AG04449 (cell line): ENCODE results near the gene TAF11L4.
"Not testable (repeated sequence)": the region's sequence is repeated elsewhere in the genome, so short reads cannot be mapped to it uniquely, and the experiment has no call there.

Experiments
- CTCF ChIA-PET: fragments of 350-600 bp; formaldehyde crosslinking; extraction: SDS; loops from one replicate; lab custom pipeline; 2021; ENCODE audit warnings: antibody characterized with exemption; lab: Yijun Ruan, JAX
- POLR2A ChIA-PET: fragments of 400-600, 350-600 bp; formaldehyde crosslinking; extraction: SDS; loops from one replicate; lab custom pipeline; 2020; ENCODE audit warnings: antibody characterized with exemption, inconsistent platforms; lab: Yijun Ruan, JAX
- DNase-seq: peaks from one replicate; pipeline ENCODE4 v3.0.0-alpha.2; 2010; ENCODE audit warnings: low read depth, low spot score
- H3K4me3 ChIP-seq: 2 replicates; pipeline ENCODE4 v1.5.1; 2011; ENCODE audit warnings: low read depth, mild to moderate bottlenecking, control low read depth, low read length
- TF ChIP-seq, protein P1 (sequence below): IDR thresholded peaks from one replicate; pipeline ENCODE4 v1.5.1; 2011; ENCODE audit warnings: mild to moderate bottlenecking, moderate library complexity, low read length, control low read depth, inconsistent platforms; ENCODE audit not compliant: insufficient read depth; ENCODE audit errors: missing control alignments

TAF11L4 gene

DNA sequence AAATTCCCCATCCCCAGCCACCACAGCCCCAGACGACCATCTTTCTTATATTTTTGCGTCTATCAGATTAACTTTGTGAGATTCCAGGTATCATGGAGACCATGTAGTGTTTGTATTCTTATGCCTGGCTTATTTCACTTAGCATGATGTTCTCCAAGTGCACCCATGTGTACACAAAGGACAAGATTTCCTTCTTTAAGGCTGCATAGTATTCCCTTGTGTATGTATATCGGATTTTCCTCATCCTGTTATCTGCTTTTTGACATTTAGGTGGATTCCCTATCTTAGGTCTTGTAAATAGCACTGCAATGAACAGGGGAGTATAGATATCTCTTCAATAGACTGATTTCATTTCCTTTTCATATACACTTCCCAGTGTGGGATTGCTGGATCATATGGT lies 28.8 kb upstream of the TAF11L4 start:
- no peak overlapping the region for H3K4me3 ChIP-seq
- TF ChIP-seq, protein P1, sequence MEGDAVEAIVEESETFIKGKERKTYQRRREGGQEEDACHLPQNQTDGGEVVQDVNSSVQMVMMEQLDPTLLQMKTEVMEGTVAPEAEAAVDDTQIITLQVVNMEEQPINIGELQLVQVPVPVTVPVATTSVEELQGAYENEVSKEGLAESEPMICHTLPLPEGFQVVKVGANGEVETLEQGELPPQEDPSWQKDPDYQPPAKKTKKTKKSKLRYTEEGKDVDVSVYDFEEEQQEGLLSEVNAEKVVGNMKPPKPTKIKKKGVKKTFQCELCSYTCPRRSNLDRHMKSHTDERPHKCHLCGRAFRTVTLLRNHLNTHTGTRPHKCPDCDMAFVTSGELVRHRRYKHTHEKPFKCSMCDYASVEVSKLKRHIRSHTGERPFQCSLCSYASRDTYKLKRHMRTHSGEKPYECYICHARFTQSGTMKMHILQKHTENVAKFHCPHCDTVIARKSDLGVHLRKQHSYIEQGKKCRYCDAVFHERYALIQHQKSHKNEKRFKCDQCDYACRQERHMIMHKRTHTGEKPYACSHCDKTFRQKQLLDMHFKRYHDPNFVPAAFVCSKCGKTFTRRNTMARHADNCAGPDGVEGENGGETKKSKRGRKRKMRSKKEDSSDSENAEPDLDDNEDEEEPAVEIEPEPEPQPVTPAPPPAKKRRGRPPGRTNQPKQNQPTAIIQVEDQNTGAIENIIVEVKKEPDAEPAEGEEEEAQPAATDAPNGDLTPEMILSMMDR, result no peak
- no peak for DNase-seq
- CTCF ChIA-PET, result no interaction called here
- POLR2A ChIA-PET, result no interaction called here

DNA sequence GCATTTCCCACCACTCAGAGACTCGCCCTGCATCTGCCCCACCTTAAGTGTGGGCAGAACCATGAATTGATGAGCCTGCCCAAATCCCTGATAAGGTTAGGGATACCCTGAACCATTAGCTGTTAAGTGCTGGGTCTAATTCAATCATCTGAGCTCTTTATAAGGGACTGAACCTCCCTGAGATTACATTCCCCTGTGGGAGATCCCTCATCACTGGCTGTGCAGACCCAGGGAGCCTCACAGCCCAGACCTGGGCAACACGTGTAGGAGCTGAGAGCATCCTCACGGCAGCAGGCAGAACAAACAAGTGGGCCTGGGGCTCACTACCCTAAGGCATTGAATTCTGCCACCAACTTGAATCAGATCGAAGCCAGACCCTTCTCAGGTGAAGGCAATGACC lies 24.2 kb upstream of the TAF11L4 start:
- ChIA-PET POLR2A (no interaction called here), CTCF (interaction anchor here (1.2 kb wide), 1 partner anchor 281 kb away, joined by 3 read pairs; no protein-coding TSS in a partner anchor)
- DNase-seq, result no peak
- H3K4me3 ChIP-seq, result no peak overlapping the region
- TF ChIP-seq, protein P1, result no peak

DNA sequence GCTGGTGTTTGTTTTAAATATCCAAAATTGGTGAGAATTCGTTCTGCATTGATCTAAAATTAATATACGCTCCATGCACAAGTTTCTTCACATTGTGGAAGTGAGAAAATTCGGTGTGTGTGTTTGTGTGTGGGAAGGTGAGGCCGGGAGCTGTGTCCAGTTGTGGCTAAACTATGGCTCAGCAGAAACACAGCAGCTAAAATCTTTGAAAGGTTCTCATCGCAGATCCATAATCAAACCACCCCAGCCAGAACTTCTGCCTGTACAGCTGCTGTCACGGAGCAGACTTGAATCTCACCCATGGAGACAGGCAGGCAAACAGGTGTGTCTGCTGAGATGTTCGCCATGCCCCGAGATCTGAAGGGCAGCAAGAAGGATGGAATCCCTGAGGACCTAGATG lies 23.7 kb upstream of the TAF11L4 start, which contains the start of gene TAF11L2:
Gene TAF11L2 (plus strand): TSS at position 301 of the 400 bp plus-strand sequence.
- CTCF ChIA-PET, result interaction anchor here (1.2 kb wide), 1 partner anchor 282 kb away, joined by 3 read pairs; no protein-coding TSS in a partner anchor

DNA sequence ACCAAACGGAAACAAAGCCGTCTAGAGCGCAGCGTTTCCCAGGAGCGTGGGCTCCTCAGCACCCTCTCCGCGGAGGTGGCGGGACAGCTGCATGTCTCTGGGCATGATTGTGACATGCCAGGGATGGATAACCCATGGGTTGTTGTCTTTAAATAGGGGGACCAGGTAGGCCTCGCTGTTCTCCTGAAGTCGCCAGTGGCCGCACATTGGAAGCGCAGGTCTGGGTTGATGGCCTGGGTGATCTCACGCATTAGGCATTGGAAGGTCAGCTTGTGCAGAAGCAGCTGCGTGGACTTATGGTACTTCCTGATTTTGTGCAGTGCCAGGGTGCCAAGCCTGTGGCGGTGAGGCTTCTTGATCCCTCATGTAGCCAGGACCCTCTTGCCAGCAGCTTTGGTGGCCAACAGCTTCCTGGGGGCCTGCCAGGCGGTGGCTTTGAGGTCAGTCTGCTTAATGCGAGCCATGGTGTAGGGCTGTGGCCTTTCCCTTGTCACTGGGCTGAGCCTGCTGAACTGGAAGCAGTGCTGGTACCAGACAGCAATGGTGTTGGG lies 9.8 kb upstream of the TAF11L4 start:
- POLR2A ChIA-PET, result no interaction called here
- H3K4me3 ChIP-seq, result no peak overlapping the region
- TF ChIP-seq, protein P1, result no peak
- no peak for DNase-seq
- CTCF ChIA-PET, result no interaction called here

More for the DNA sequence above, 23.7 kb upstream of the TAF11L4 start, which contains the start of gene TAF11L2:
- POLR2A ChIA-PET, DNase-seq, H3K4me3 ChIP-seq: not testable (repeated sequence)

DNA sequence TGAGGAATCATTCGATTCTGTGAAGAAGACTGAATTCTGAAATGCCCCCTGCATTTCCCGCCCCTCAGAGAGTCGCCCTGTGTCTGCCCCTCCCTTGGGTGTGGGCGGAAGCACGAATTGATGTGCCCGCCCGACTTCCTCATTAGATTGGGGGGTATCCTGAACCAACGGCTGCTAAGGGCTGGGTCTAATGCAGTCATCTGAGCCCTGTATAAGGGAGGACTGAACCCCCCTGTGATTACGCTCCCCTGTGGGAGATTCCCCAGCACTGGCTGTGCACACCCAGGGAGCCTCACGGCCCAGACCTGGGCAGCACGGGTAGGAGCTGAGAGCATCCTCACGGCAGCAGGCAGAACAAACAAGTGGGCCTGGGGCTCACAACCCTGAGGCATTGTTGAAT lies 4.1 kb upstream of the TAF11L4 start:
- H3K4me3 ChIP-seq, DNase-seq, POLR2A ChIA-PET, CTCF ChIA-PET: not testable (repeated sequence)

DNA sequence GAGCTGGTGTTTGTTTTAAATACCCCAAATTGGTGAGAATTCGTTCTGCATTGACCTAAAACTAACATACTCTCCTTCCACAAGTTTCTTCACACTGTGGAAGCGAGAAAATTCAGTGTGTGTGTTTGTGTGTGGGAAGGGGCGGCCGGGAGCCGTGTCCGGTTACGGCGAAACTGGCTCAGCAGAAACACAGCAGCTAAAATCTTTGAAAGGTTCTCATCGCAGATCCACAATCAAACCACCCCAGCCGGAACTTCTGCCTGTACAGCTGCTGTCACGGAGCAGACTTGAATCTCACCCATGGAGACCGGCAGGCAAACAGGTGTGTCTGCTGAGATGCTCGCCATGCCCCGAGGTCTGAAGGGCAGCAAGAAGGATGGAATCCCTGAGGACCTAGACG lies 3.5 kb upstream of the TAF11L4 start, which contains the start of gene TAF11L3:
Gene TAF11L3 (plus strand): TSS at position 301 of the 400 bp plus-strand sequence.
- H3K4me3 ChIP-seq, DNase-seq, POLR2A ChIA-PET, CTCF ChIA-PET: not testable (repeated sequence)

DNA sequence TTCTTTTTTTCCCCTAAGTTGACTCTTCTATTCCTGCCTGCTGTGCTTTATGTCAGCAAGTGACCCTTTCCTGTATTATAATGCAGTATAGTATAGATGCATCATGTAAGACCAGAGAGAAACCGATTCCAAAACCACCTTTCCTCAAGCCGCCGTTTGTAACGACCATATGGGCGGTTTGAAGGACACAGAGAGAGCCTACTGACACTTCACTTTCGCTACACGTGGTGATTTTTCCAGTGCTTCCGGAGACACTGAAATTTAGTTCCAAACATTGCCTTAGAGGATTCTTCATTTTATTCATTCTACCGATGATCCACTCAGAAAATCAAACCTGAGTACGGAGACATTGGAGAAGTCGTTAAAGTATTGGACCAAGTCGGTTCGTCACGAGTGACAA lies 2.1 kb upstream of the TAF11L4 start:
- POLR2A ChIA-PET, DNase-seq, H3K4me3 ChIP-seq, CTCF ChIA-PET: not testable (repeated sequence)

DNA sequence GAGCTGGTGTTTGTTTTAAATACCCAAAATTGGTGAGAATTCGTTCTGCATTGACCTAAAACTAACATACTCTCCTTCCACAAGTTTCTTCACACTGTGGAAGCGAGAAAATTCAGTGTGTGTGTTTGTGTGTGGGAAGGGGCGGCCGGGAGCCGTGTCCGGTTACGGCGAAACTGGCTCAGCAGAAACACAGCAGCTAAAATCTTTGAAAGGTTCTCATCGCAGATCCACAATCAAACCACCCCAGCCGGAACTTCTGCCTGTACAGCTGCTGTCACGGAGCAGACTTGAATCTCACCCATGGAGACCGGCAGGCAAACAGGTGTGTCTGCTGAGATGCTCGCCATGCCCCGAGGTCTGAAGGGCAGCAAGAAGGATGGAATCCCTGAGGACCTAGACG lies 3.3 kb downstream of the TAF11L4 start, which contains the start of gene TAF11L5:
Gene TAF11L5 (plus strand): TSS at position 301 of the 400 bp plus-strand sequence.
- H3K4me3 ChIP-seq, POLR2A ChIA-PET, DNase-seq, CTCF ChIA-PET: not testable (repeated sequence)

DNA sequence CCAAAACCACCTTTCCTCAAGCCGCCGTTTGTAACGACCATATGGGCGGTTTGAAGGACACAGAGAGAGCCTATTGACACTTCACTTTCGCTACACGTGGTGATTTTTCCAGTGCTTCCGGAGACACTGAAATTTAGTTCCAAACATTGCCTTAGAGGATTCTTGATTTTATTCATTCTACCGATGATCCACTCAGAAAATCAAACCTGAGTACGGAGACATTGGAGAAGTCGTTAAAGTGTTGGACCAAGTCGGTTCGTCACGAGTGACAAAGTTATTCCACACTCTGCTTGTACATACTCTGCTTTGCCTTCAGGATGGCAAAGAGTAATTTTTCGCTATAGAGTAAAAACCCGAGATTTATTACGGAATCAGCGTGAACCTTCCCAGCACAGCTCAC lies 4.9 kb downstream of the TAF11L4 start:
- POLR2A ChIA-PET, DNase-seq, H3K4me3 ChIP-seq, CTCF ChIA-PET: not testable (repeated sequence)

DNA sequence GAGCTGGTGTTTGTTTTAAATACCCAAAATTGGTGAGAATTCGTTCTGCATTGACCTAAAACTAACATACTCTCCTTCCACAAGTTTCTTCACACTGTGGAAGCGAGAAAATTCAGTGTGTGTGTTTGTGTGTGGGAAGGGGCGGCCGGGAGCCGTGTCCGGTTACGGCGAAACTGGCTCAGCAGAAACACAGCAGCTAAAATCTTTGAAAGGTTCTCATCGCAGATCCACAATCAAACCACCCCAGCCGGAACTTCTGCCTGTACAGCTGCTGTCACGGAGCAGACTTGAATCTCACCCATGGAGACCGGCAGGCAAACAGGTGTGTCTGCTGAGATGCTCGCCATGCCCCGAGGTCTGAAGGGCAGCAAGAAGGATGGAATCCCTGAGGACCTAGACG lies 6.8 kb downstream of the TAF11L4 start, which contains the start of gene TAF11L6:
Gene TAF11L6 (plus strand): TSS at position 301 of the 400 bp plus-strand sequence.
- CTCF ChIA-PET, DNase-seq, POLR2A ChIA-PET, H3K4me3 ChIP-seq: not testable (repeated sequence)
